ENCODE measurements around the gene WRNIP1. TPM values are rescaled to one million over a fixed set of nuclear protein-coding genes. Genes with fewer than 3 reads are reported as not detected.

WRNIP1 gene
- total and polyA plus RNA-seq, 2 of the 4 experiments (the other 2 are of a cell fraction) = 43.7 to 47.1 TPM

GRCh38 chr6:2817903-2818443 is 52.8 kb downstream of the WRNIP1 start:
- no peak overlapping the region for H4K91ac ChIP-seq (ENCODE audit: insufficient read depth, low read depth, low read length)
- H3K4ac ChIP-seq (ENCODE audit: low read depth, low read length) = no peak overlapping the region
- no peaks in the 10 kb centered on the region for H3K27me3 ChIP-seq (ENCODE audit: control insufficient read depth, insufficient read depth, low read length)
- peaks cover 5 to 10% of the 10 kb centered on the region in 2 experiments; a peak in 3 of 4 replicates for H3K79me1 ChIP-seq (ENCODE audit: low read depth in 1 of 2, low read length in 2 of 2)
- no peak overlapping the region for H2BK15ac ChIP-seq (ENCODE audit: low read depth, low read length)
- H3K9me1 ChIP-seq (ENCODE audit: insufficient read depth, low read length) = peaks cover 8% of the 10 kb centered on the region
- H2BK120ac ChIP-seq (ENCODE audit: low read depth, low read length) = peak overlapping the region; percentile 10; the same call in 1 of the 2 replicates
- ChIA-PET CTCF (interaction anchor here (0.8 kb wide), 1 partner anchor 29 kb away, joined by 3 read pairs; no protein-coding TSS in a partner anchor), POLR2A (ENCODE audit: unreplicated experiment) (no interaction called here)
- peak overlapping the region; percentile 35; the same call in 1 of the 2 replicates for H3K9ac ChIP-seq (ENCODE audit: low read depth, low read length)
- no peak overlapping the region for H2BK20ac ChIP-seq (ENCODE audit: low read depth, low read length)
- no peak overlapping the region for H2AK5ac ChIP-seq (ENCODE audit: low read depth, low read length)
- DNase-seq (peak; percentile 61), ATAC-seq (ENCODE audit: low read depth) (peak; percentile 89)
- H3K9me3 ChIP-seq (ENCODE audit: control insufficient read depth, insufficient read depth, low read length) = no peaks in the 10 kb centered on the region
- no peak overlapping the region for H3K18ac ChIP-seq (ENCODE audit: low read depth, low read length)
- no peak overlapping the region for H3K14ac ChIP-seq (replicated peaks; ENCODE audit: low read depth, low read length)
- WGBS, 2 experiments (ENCODE audit: extremely low coverage in 2 of 2, insufficient read length in 1 of 2) = no CpG with 5 or more reads among the region's 4 CpGs
- no peak overlapping the region for H2AFZ ChIP-seq (replicated peaks; ENCODE audit: low read length, poor library complexity)
- H4K5ac ChIP-seq (ENCODE audit: low read depth, low read length) = no peak overlapping the region; the same call in 1 of the 2 replicates
- H3K36me3 ChIP-seq (ENCODE audit: control insufficient read depth, insufficient read depth, low read length) = no peaks in the 10 kb centered on the region
- peaks cover 5% of the 10 kb centered on the region for H3K4me1 ChIP-seq (ENCODE audit: control insufficient read depth, insufficient read depth, low read length)
- H3K23ac ChIP-seq (ENCODE audit: low read depth, low read length) = no peak overlapping the region
- dilution Hi-C loops (cut with HindIII; ENCODE audit: low sequenced_read_pairs, unreplicated experiment) = no loop called here
- peak overlapping the region; percentile 21; the same call in 1 of the 2 replicates for H3K4me3 ChIP-seq (ENCODE audit: insufficient read depth, low read depth, low read length)
- intact Hi-C loops (cut with micrococcal nuclease) = no loop called here
- TF ChIP-seq NFE2L2 (IDR thresholded peaks at IDR 0.05; ENCODE audit: low read depth, low read length) = no peak
- TF ChIP-seq MAFK (IDR thresholded peaks at IDR 0.05; ENCODE audit: low read depth, low read length) = no peak
- TF ChIP-seq RAD21 (IDR thresholded peaks at IDR 0.05; ENCODE audit: low read length) = no peak
- no peak for TF ChIP-seq USF2 (IDR thresholded peaks at IDR 0.05; ENCODE audit: low read depth, low read length)
- no peak for TF ChIP-seq RCOR1 (IDR thresholded peaks at IDR 0.05; ENCODE audit: insufficient replicate concordance, low read length)
- no peak for TF ChIP-seq CEBPB (IDR thresholded peaks at IDR 0.05; ENCODE audit: low read depth, low read length)
- TF ChIP-seq SMC3 (IDR thresholded peaks at IDR 0.05; ENCODE audit: low read depth, low read length) = no peak
- no peak for TF ChIP-seq MAZ (IDR thresholded peaks at IDR 0.05; ENCODE audit: borderline replicate concordance, low read depth, low read length)
- no peak for TF ChIP-seq ELK1 (IDR thresholded peaks at IDR 0.05; ENCODE audit: borderline replicate concordance, low read depth, low read length)
- no peak for TF ChIP-seq CHD1 (IDR thresholded peaks at IDR 0.05; ENCODE audit: low read depth, low read length)
- TF ChIP-seq MXI1 (IDR thresholded peaks at IDR 0.05; ENCODE audit: borderline replicate concordance, low read depth, low read length) = no peak
- TF ChIP-seq RFX5 (IDR thresholded peaks at IDR 0.05; ENCODE audit: low read depth, low read length) = no peak
- TF ChIP-seq FOS (IDR thresholded peaks at IDR 0.05; ENCODE audit: low read depth, low read length) = no peak
- no peak for TF ChIP-seq BHLHE40 (IDR thresholded peaks at IDR 0.05; ENCODE audit: low read depth, low read length)
- no peak for TF ChIP-seq POLR2A (IDR thresholded peaks at IDR 0.05; ENCODE audit: low read depth, low read length)
- no peak for TF ChIP-seq CTCF (conservative IDR thresholded peaks at IDR 0.05; ENCODE audit: low read depth, low read length)
- no TSS peak for BruUV-seq (replicated peaks)
- no peaks in the 10 kb centered on the region for H4K20me1 ChIP-seq (ENCODE audit: insufficient read depth, low read length)
- H3K27ac ChIP-seq (ENCODE audit: insufficient read depth, low read length) = no peak overlapping the region
- no peak overlapping the region for H2AK9ac ChIP-seq (replicated peaks; ENCODE audit: low read depth, low read length, poor library complexity)
- in situ Hi-C loops (cut with MboI; ENCODE audit: low sequenced_read_pairs) = no loop called here
- H4K8ac ChIP-seq (ENCODE audit: low read depth in 2 of 2, low read length in 2 of 2) = no peak overlapping the region; a peak in 1 of 4 replicates
- H3K4me2 ChIP-seq (ENCODE audit: low read depth, low read length) = peak overlapping the region; percentile 71; the same call in 1 of the 2 replicates
- H3K56ac ChIP-seq (ENCODE audit: extremely low read depth, insufficient read depth, low read length) = no peak overlapping the region
- peak overlapping the region; percentile 25 for H2BK5ac ChIP-seq (ENCODE audit: low read depth, low read length, poor library complexity, severe bottlenecking)

Data from IMR-90 (cell line).